Measurements from ENCODE around the gene ASNSD1.

Gene ASNSD1

GRCh38 chr2:189618197-189618596 is 43.1 kb upstream of the ASNSD1 start:
- H3K27me3 ChIP-seq (ENCODE audit: low read depth, low read length) = no peaks in the 10 kb centered on the region
- no peak overlapping the region for H3K27ac ChIP-seq (ENCODE audit: low read length)
- no peaks in the 10 kb centered on the region for H3K79me2 ChIP-seq (ENCODE audit: low read length)
- H3K4me1 ChIP-seq (ENCODE audit: low read length) = no peaks in the 10 kb centered on the region
- TF ChIP-seq CTCF (IDR thresholded peaks at IDR 0.05; ENCODE audit: low read depth, low read length) (no peak), EZH2phosphoT487 (IDR thresholded peaks at IDR 0.05; ENCODE audit: low read depth) (no peak)
- H3K9me3 ChIP-seq (ENCODE audit: insufficient read depth, low read length) = no peaks in the 10 kb centered on the region
- H2AFZ ChIP-seq (ENCODE audit: low read depth, low read length) = no peak overlapping the region
- H3K4me2 ChIP-seq (ENCODE audit: low read length) = no peak overlapping the region
- H3K9ac ChIP-seq (ENCODE audit: low read length) = no peak overlapping the region
- no peaks in the 10 kb centered on the region for H3K36me3 ChIP-seq (replicated peaks; ENCODE audit: low read depth, low read length)
- no peak overlapping the region for H3K4me3 ChIP-seq (ENCODE audit: low read length)
- no peaks in the 10 kb centered on the region for H4K20me1 ChIP-seq (ENCODE audit: insufficient read depth, low read length)

- Histone ChIP-seq H3K9ac (ENCODE audit: low read length) (no peak overlapping the region), H3K27me3 (ENCODE audit: low read depth, low read length) (no peaks in the 10 kb centered on the region), H3K4me2 (ENCODE audit: low read length) (no peak overlapping the region), H3K27ac (ENCODE audit: low read length) (no peak overlapping the region), H3K4me1 (ENCODE audit: low read length) (no peaks in the 10 kb centered on the region), H3K36me3 (replicated peaks; ENCODE audit: low read depth, low read length) (no peaks in the 10 kb centered on the region), H3K4me3 (ENCODE audit: low read length) (no peak overlapping the region), H3K79me2 (ENCODE audit: low read length) (no peaks in the 10 kb centered on the region), H4K20me1 (ENCODE audit: insufficient read depth, low read length) (no peaks in the 10 kb centered on the region), H3K9me3 (ENCODE audit: insufficient read depth, low read length) (no peaks in the 10 kb centered on the region), H2AFZ (ENCODE audit: low read depth, low read length) (no peak overlapping the region)
- TF ChIP-seq CTCF (IDR thresholded peaks at IDR 0.05; ENCODE audit: low read depth, low read length) (no peak), EZH2phosphoT487 (IDR thresholded peaks at IDR 0.05; ENCODE audit: low read depth) (no peak)
These were observed 39.5 kb upstream of the ASNSD1 start for GRCh38 chr2:189621781-189622180.

- Histone ChIP-seq H3K27ac (ENCODE audit: low read length) (no peak overlapping the region), H3K4me1 (ENCODE audit: low read length) (no peaks in the 10 kb centered on the region), H3K4me3 (ENCODE audit: low read length) (no peak overlapping the region), H2AFZ (ENCODE audit: low read depth, low read length) (no peak overlapping the region), H3K9me3 (ENCODE audit: insufficient read depth, low read length) (no peaks in the 10 kb centered on the region), H4K20me1 (ENCODE audit: insufficient read depth, low read length) (no peaks in the 10 kb centered on the region), H3K27me3 (ENCODE audit: low read depth, low read length) (no peaks in the 10 kb centered on the region), H3K4me2 (ENCODE audit: low read length) (no peak overlapping the region), H3K36me3 (replicated peaks; ENCODE audit: low read depth, low read length) (no peaks in the 10 kb centered on the region), H3K79me2 (ENCODE audit: low read length) (no peaks in the 10 kb centered on the region), H3K9ac (ENCODE audit: low read length) (no peak overlapping the region)
- no peak for TF ChIP-seq CTCF (IDR thresholded peaks at IDR 0.05; ENCODE audit: low read depth, low read length)
These were observed 38.2 kb upstream of the ASNSD1 start for GRCh38 chr2:189623049-189623448.

GRCh38 chr2:189624648-189625355 is 36.5 kb upstream of the ASNSD1 start:
- Histone ChIP-seq H3K36me3 (replicated peaks; ENCODE audit: low read depth, low read length) (no peaks in the 10 kb centered on the region), H3K4me1 (ENCODE audit: low read length) (no peaks in the 10 kb centered on the region), H3K9ac (ENCODE audit: low read length) (no peak overlapping the region), H3K79me2 (ENCODE audit: low read length) (no peaks in the 10 kb centered on the region), H3K27me3 (ENCODE audit: low read depth, low read length) (no peaks in the 10 kb centered on the region), H2AFZ (ENCODE audit: low read depth, low read length) (no peak overlapping the region), H3K9me3 (ENCODE audit: insufficient read depth, low read length) (no peaks in the 10 kb centered on the region), H3K27ac (ENCODE audit: low read length) (no peak overlapping the region), H4K20me1 (ENCODE audit: insufficient read depth, low read length) (no peaks in the 10 kb centered on the region), H3K4me2 (ENCODE audit: low read length) (no peak overlapping the region), H3K4me3 (ENCODE audit: low read length) (no peak overlapping the region)
- TF ChIP-seq CTCF (IDR thresholded peaks at IDR 0.05; ENCODE audit: low read depth, low read length) (no peak), EZH2phosphoT487 (IDR thresholded peaks at IDR 0.05; ENCODE audit: low read depth) (no peak)
